PC-9 (cell line): Measurements from ENCODE around the gene GJB1.

Experiments used
- EZH2 ChIP-seq: fragments of 200-600 bp; sonication (generic); IDR thresholded peaks from 2 replicates; pipeline ENCODE4 v1.8.0; 2017; ENCODE audit warnings: antibody characterized with exemption, low read depth
- TF ChIP-seq, protein P1 (sequence below): fragments of 200-600 bp; sonication (generic); conservative IDR thresholded peaks from 2 replicates; pipeline ENCODE4 v1.6.1; 2017; ENCODE audit warnings: mixed run types, antibody characterized with exemption, mild to moderate bottlenecking, moderate library complexity

- TF ChIP-seq, protein P1, sequence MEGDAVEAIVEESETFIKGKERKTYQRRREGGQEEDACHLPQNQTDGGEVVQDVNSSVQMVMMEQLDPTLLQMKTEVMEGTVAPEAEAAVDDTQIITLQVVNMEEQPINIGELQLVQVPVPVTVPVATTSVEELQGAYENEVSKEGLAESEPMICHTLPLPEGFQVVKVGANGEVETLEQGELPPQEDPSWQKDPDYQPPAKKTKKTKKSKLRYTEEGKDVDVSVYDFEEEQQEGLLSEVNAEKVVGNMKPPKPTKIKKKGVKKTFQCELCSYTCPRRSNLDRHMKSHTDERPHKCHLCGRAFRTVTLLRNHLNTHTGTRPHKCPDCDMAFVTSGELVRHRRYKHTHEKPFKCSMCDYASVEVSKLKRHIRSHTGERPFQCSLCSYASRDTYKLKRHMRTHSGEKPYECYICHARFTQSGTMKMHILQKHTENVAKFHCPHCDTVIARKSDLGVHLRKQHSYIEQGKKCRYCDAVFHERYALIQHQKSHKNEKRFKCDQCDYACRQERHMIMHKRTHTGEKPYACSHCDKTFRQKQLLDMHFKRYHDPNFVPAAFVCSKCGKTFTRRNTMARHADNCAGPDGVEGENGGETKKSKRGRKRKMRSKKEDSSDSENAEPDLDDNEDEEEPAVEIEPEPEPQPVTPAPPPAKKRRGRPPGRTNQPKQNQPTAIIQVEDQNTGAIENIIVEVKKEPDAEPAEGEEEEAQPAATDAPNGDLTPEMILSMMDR, result no peak
- no peak for TF ChIP-seq EZH2
Observed at GRCh38 chrX:71216485-71216884, 6.5 kb upstream of the GJB1 start.
